ENCODE measurements around the gene RHD.
"Not testable (repeated sequence)": the region's sequence is repeated elsewhere in the genome, so short reads cannot be mapped to it uniquely, and the experiment has no call there.

RHD gene

DNA sequence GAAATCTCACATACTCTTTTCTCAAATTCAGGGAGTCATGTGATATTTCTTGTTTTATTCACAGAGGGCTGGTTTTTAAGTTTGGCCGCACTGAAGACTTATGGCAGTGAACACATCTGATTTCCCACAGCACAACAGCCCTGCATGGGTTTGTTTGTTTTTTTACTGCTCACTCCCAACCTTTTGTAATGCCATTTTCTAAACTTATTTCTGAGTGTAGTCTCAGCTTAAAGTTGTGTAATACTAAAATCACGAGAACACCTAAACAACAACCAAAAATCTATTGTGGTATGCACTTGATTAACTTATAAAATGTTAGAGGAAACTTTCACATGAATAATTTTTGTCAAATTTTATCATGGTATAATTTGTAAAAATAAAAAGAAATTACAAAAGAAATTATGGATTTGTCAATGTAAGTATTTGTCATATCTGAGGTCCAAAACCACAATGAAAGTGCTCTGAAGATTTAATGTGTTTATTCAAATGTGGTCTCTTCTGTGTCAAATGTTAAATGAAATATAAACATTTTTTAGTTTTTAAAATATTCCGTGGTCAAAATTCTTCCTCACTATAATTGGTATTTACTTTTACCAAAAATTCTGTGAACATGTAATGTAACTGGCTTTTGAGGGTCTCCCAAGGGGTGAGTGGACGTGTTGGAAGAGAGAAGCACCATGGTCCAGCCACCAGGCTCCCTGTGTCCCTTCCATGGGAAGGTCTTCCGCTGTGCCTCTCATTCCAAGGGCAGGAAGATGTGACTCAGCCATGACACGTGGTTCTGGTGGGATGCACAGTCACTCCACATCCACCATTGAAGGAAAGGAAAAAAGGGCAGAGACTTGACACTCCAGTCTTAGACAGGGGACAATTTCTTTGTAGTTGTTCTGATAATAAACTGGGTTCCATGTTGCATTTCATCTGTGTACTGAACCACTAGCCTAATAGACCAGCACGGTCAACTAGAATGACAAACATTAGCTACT, 88.6 kb downstream of the RHD start:
- no peak for DNase-seq

DNA sequence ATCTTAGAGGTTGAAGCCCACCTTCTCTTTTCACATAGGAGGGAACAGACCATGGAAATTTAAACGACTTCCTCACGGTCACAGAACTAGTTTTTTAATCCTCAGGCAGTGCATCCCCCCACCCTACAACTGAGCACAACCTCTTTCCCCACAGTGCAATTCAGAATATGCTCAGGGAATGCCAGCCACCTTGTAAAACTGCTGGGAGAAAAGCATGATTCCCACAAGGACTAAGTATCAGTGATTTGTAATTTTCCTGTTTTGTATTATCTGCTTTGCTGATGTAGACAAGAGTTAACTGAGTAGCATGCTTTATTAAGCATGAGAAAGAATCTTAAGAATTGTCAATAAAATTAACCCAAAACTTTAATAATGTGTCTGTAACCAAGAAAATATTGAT, 89.6 kb downstream of the RHD start:
- DNase-seq, result no peak

DNA sequence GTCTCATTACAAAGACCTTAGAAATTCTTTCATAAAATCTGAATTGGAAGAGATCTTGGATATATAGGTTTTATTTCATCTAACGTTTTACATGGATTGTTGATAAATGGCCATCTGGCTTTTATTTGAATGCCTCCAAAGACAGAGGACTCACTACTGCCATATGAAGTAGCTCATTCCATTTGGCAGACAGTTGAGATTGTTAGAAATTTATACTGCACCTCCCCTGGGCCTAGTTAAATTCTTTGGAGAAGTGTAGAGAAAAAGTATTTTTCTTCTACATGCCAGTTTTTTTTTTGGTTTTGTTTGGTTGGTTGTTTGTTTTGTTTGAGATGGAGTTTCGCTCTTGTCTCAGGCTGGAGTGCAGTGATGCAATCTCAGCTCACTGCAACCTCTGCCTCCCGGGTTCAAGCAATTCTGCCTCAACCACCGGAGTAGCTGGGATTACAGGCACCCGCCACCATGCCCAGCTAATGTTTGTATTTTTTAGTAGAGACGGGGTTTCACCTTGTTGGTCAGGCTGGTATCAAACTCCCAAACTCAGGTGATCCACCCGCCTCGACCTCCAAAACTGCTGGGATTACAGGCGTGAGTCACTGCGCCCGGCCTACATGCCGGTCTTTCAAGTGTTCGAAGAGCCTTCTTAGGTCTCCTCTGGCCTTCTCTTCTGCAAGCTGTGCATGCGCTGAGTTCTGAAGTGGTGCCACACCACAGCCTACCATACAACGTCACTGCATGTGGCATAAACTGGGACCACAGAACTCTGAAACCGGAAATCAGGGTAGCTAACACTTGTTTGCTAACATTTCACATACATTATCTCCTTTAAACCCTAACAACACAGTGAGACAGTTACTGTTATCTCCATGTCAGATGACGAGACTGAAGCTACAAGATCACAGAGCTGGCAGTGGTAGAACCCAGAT, 90.6 kb downstream of the RHD start:
- not testable (repeated sequence) for DNase-seq

DNA sequence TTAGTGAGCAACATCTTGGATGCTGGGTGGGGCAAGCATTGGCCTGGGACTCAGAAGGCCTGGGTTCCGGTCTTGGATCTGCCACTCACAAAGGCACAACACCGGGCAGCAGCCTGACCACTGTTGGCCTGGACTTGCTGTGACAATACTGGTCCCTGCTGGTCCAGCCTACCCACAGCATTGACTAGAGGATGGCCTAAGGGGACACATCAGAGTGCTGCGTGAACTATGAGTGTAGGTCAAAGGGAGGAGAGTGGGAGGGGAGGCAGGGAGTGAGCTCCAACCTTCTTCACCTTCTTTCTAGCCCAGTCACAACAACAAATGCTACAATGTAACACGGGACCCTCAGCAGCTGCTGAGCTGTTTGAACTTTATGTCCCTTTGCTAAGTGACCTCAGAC, 96.9 kb downstream of the RHD start:
- no peak for DNase-seq

DNA sequence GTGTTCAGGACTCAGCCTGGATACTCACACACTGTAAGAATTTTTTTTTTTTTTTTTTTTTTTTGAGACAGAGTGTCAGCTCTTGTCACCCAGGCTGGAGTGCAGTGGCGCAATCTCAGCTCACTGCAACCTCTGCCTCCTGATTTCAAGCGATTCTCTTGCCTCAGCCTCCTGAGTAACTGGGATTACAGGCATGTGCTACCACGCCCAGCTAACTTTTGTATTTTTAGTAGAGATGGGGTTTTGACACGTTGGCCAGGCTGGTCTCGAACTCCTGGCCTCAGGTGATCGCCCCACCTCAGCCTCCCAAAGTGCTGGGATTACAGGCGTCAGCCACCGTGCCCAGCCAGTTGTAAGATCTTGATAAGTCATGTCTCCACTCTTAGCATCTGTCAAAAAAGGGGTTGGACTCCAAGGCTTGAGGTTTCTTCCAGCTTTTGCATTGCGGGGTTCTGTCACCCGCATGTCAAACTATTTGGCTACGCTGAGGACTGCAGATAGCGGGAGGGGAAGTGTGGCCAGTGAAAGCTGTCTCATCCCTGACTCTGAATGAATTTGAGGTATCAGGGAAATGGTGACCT, 97.5 kb downstream of the RHD start:
- DNase-seq, result not testable (repeated sequence)

DNA sequence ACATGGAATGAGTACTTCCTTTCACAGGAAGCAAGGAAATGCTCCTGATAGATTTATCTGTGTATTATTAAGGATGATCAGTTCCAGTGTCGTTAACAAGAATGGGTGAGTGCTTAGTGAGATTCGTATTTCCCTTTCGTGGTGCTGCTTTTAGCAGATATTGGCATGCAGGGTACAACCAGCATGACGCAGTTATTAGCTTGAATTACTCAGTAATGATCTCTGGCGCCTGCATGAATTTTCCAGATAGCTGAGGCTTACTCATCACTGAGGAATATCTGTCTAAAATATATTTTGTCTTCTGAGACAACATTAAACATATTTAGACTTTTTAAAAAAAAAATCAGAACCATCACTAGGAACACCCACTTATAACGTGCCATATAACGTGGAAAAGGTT, 99.4 kb downstream of the RHD start:
- not testable (repeated sequence) for DNase-seq

DNA sequence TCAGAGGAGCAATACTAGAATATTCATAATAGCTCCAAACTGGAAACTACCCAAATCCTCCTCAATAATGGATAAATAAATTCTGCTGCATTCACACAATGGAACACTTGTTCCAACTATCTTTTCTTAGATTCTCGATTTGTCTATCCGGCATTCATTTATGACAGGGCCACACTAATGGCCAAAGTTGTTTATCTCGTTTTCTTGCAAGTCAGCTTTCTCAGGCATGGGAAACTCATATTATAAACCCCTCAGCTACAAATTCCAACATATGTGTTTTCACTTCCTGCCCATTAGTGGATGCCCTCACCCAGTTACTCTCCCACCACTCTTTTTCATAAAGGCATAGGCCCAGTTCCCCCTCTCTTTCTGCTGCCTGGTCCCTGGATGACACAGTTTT, 106.1 kb downstream of the RHD start:
- DNase-seq, result not testable (repeated sequence)
